Posterior cingulate gyrus (tissue), 11 donors: ENCODE measurements around the gene PAK2.
"Not testable (repeated sequence)": the region's sequence is repeated elsewhere in the genome, so short reads cannot be mapped to it uniquely, and the experiment has no call there.

Experiments used
- DNase-seq, 10 donors: peaks; one replicate each; pipeline versions ENCODE4 v3.0.0 to v3.0.0-alpha.2; 2020 to 2021; ENCODE audit warnings: mixed read lengths in 3 of 10
- intact Hi-C: fragments of 100-400 bp; cut with DNase I; formaldehyde crosslinking; loops from one replicate; pipeline ENCODE4 v1.15.1; 2023

PAK2 gene

GRCh38 chr3:196774848-196775422, 35.3 kb downstream of the PAK2 start:
- DNase-seq, result no peak
- intact Hi-C loops, result no loop called here

- no peak for DNase-seq
- intact Hi-C loops, result no loop called here
Observed at GRCh38 chr3:196775938-196776337, 36.3 kb downstream of the PAK2 start.

- intact Hi-C loops, result no loop called here
- DNase-seq, result no peak
Observed at GRCh38 chr3:196777836-196778235, 38.2 kb downstream of the PAK2 start.

GRCh38 chr3:196778755-196779154, 39.1 kb downstream of the PAK2 start:
- DNase-seq, result no peak
- intact Hi-C loops, result no loop called here

GRCh38 chr3:196782511-196782910, 42.9 kb downstream of the PAK2 start:
- no peak for DNase-seq
- intact Hi-C loops, result no loop called here

- intact Hi-C loops, result no loop called here
- DNase-seq, result no peak
Observed at GRCh38 chr3:196788528-196788927, 48.9 kb downstream of the PAK2 start.

GRCh38 chr3:196789885-196790359, 50.3 kb downstream of the PAK2 start:
- intact Hi-C loops, result no loop called here

GRCh38 chr3:196790636-196791035, 51.0 kb downstream of the PAK2 start:
- DNase-seq, result no peak
- intact Hi-C loops, result no loop called here

More at GRCh38 chr3:196789885-196790359, 50.3 kb downstream of the PAK2 start:
- DNase-seq, result no peak

GRCh38 chr3:196792771-196793170, 53.1 kb downstream of the PAK2 start:
- DNase-seq, result no peak

GRCh38 chr3:196793246-196793645, 53.6 kb downstream of the PAK2 start:
- intact Hi-C loops, result no loop called here
- DNase-seq, result no peak

More at GRCh38 chr3:196792771-196793170, 53.1 kb downstream of the PAK2 start:
- intact Hi-C loops, result no loop called here

GRCh38 chr3:196794467-196794866, 54.8 kb downstream of the PAK2 start:
- intact Hi-C loops, result no loop called here
- DNase-seq, result no peak

GRCh38 chr3:196796317-196796716, 56.7 kb downstream of the PAK2 start:
- intact Hi-C loops, result no loop called here
- DNase-seq, result no peak

GRCh38 chr3:196800742-196801434, 61.2 kb downstream of the PAK2 start:
- intact Hi-C loops, result no loop called here
- DNase-seq, result no peak

GRCh38 chr3:196803891-196804468, 64.3 kb downstream of the PAK2 start:
- DNase-seq, result no peak
- intact Hi-C loops, result no loop called here

- intact Hi-C loops, result no loop called here
- DNase-seq, result no peak
Observed at GRCh38 chr3:196804773-196805172, 65.1 kb downstream of the PAK2 start.

- no peak for DNase-seq
- intact Hi-C loops, result no loop called here
Observed at GRCh38 chr3:196810963-196811581, 71.4 kb downstream of the PAK2 start.

GRCh38 chr3:196812853-196813252, 73.2 kb downstream of the PAK2 start:
- intact Hi-C loops, result no loop called here
- DNase-seq, result no peak

- intact Hi-C loops, result no loop called here
- no peak for DNase-seq
Observed at GRCh38 chr3:196813903-196814302, 74.2 kb downstream of the PAK2 start.

- intact Hi-C loops, result no loop called here
- DNase-seq, result no peak
Observed at GRCh38 chr3:196821806-196822355, 82.2 kb downstream of the PAK2 start.

- DNase-seq, result not testable (repeated sequence)
- intact Hi-C loops, result loop anchor here (10.0 kb wide), 1 partner anchor 135 kb away; the partner anchor contains the start of gene PIGZ
Observed at GRCh38 chr3:196829651-196830050, 90.0 kb downstream of the PAK2 start.

GRCh38 chr3:196835086-196835485, 95.4 kb downstream of the PAK2 start:
- intact Hi-C loops, result loop anchor here (10.0 kb wide), 1 partner anchor 130 kb away; the partner anchor contains the start of gene PIGZ
- no peak for DNase-seq
